Astrocyte of the cerebellum (primary cell): ENCODE data around the gene STAMBPL1.

ENCODE experiments used
- DNase-seq: peaks from one replicate; pipeline ENCODE4 v3.0.0-alpha.2; 2011; ENCODE audit warnings: low read depth
- H3K4me3 ChIP-seq: 2 replicates; pipeline ENCODE4 v1.5.1; 2011; ENCODE audit warnings: mild to moderate bottlenecking, low read depth, low read length, moderate library complexity
- in situ Hi-C: cut with HindIII; loops from 2 replicates; pipeline ENCODE4 v1.10.0; 2017; ENCODE audit warnings: low sequenced_read_pairs
- TF ChIP-seq, protein P1 (sequence below): IDR thresholded peaks from 2 replicates; pipeline ENCODE4 v1.5.1; 2012; ENCODE audit warnings: low read length, low read depth, moderate library complexity, mild to moderate bottlenecking; ENCODE audit errors: missing control alignments

Gene STAMBPL1

GRCh38 chr10:88946965-88947590, 67.0 kb downstream of the STAMBPL1 start:
- in situ Hi-C loops = no loop called here
- TF ChIP-seq, protein P1, sequence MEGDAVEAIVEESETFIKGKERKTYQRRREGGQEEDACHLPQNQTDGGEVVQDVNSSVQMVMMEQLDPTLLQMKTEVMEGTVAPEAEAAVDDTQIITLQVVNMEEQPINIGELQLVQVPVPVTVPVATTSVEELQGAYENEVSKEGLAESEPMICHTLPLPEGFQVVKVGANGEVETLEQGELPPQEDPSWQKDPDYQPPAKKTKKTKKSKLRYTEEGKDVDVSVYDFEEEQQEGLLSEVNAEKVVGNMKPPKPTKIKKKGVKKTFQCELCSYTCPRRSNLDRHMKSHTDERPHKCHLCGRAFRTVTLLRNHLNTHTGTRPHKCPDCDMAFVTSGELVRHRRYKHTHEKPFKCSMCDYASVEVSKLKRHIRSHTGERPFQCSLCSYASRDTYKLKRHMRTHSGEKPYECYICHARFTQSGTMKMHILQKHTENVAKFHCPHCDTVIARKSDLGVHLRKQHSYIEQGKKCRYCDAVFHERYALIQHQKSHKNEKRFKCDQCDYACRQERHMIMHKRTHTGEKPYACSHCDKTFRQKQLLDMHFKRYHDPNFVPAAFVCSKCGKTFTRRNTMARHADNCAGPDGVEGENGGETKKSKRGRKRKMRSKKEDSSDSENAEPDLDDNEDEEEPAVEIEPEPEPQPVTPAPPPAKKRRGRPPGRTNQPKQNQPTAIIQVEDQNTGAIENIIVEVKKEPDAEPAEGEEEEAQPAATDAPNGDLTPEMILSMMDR = no peak
- no peak overlapping the region for H3K4me3 ChIP-seq
- no peak for DNase-seq

GRCh38 chr10:88949051-88949450, 69.0 kb downstream of the STAMBPL1 start:
- in situ Hi-C loops = no loop called here
- DNase-seq = no peak
- TF ChIP-seq, protein P1 = no peak

DNA sequence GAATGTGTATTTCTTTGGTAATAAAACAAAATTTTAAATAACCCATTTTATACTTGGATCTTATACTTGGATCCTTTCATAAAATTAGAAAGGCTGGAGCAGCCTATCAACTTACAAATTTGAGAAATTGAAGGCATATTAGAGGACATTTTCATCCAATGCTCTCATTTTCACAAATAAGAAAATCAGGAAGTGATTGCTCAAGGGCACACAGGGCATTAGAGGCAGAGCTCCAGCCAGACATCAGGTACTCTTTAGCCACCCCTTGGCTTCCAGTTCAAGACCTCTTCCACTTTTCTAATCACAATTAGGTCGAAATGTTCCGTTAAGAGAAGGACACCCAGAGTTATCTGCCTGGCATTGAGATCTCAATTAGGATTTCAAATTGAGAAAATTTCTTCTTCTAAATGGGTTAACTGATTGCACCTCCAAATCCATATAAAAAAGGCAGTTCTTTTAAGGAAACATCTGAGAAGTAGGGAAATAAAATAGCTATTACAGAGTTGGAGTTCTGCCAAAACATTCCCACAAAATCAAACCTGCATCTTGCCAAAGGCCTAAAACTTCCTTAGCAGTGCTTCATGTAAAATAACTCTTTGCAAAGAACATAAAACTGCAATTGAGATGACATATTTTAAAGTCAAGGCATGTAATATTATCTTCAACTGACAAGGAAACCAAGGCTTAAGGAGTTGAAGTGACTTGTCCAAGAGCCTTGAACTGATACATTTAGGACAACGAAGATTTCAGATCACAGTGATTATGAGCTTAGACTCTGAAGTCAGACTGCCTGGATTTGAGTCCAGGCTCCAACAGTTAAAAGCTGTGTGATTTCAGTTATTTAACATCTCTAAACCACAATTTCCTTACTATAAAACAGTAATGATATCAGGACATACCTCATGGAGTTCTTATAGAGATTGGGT, 70.1 kb downstream of the STAMBPL1 start:
- in situ Hi-C loops = no loop called here
- no peak for DNase-seq
- peak overlapping the region; percentile 31 for H3K4me3 ChIP-seq
- TF ChIP-seq, protein P1 = no peak

More at GRCh38 chr10:88949051-88949450, 69.0 kb downstream of the STAMBPL1 start:
- no peak overlapping the region for H3K4me3 ChIP-seq

- TF ChIP-seq, protein P1 = no peak
- in situ Hi-C loops = no loop called here
- DNase-seq = peak; percentile 38
- H3K4me3 ChIP-seq = peak within 1 kb of the TSS; percentile 31
Measured at GRCh38 chr10:88952647-88953111, 72.6 kb downstream of the STAMBPL1 start, which contains the start of gene ACTA2. Gene ACTA2, minus strand, starts transcription at chr10:88952773. Its CDS starts 3,843 bp downstream, at chr10:88948930.

GRCh38 chr10:88953662-88954061, 73.6 kb downstream of the STAMBPL1 start:
- DNase-seq = no peak
- TF ChIP-seq, protein P1 = no peak
- in situ Hi-C loops = no loop called here
- no peak overlapping the region for H3K4me3 ChIP-seq

DNA sequence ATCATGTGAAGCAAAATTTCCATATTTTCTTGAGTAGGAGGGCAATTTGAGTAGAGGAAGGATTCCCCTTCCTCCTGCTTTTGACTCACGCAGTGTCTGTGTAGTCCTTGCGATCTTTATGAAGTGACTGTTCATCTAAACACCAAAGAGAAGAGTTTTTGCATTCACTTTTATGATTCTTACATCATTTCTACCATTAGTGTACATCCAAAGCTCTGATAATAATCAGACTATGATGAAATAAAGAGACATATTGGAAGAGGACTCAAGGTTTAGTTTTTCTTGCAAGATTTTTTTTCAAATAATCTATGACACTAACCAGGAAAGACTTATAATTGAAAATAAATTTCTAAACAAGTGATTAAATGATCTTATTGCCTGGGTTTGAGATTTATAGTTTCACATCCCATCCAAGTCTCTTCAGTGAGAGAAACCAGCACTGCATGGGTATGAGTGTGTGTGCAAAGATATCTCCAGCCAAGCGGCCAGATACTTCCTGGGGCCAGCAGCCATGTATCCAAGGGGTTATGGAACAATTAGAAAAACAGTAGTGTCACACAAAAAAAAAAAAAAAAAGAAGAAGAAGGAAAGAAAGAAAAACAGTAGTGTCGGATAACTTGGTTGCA, 74.5 kb downstream of the STAMBPL1 start:
- in situ Hi-C loops = no loop called here
- TF ChIP-seq, protein P1 = no peak
- DNase-seq = no peak
- H3K4me3 ChIP-seq = no peak overlapping the region
